GM12878 (cell line): ENCODE results near the gene RAD51B.

Source experiments
- CHD4 ChIP-seq: fragments of 200-600 bp; sonication (generic); IDR thresholded peaks from 2 replicates; pipeline ENCODE4 v1.6.1; 2016; ENCODE audit warnings: mild to moderate bottlenecking
- EZH2 ChIP-seq: IDR thresholded peaks from 2 replicates; pipeline ENCODE4 v1.6.1; 2012; ENCODE audit warnings: low read depth, mild to moderate bottlenecking, control low read depth, inconsistent platforms, low read length, borderline replicate concordance; ENCODE audit not compliant: control insufficient read depth
- KDM1A ChIP-seq: fragments of 200-600 bp; sonication (generic); IDR thresholded peaks from 2 replicates; pipeline ENCODE4 v1.6.1; 2016; ENCODE audit warnings: borderline replicate concordance
- POLR2AphosphoS5 ChIP-seq: IDR thresholded peaks from 2 replicates; pipeline ENCODE4 v1.6.1; 2011; ENCODE audit warnings: mild to moderate bottlenecking, low read length, inconsistent platforms
- STAT3 ChIP-seq: IDR thresholded peaks from 2 replicates; pipeline ENCODE4 v1.6.1; 2011; ENCODE audit warnings: low read depth, low read length, improper control_type of control experiment
- ZNF274 ChIP-seq: IDR thresholded peaks from one replicate; pipeline ENCODE4 v1.8.0; 2011; ENCODE audit not compliant: insufficient read length, insufficient read depth
- TF ChIP-seq, protein P1 (sequence below), 3 experiments: IDR thresholded peaks in 2 of 3; conservative IDR thresholded peaks in 1 of 3; 2 replicates each; pipeline ENCODE4 v1.5.1; 2011; ENCODE audit warnings: low read depth in 3 of 3, low read length in 3 of 3, mild to moderate bottlenecking in 3 of 3, control low read depth in 2 of 3, moderate library complexity in 2 of 3, inconsistent platforms in 1 of 3, mixed read lengths in 1 of 3; ENCODE audit not compliant: control insufficient read depth in 2 of 3, insufficient read depth in 1 of 3; ENCODE audit errors: extremely low read depth in 1 of 3

DNA sequence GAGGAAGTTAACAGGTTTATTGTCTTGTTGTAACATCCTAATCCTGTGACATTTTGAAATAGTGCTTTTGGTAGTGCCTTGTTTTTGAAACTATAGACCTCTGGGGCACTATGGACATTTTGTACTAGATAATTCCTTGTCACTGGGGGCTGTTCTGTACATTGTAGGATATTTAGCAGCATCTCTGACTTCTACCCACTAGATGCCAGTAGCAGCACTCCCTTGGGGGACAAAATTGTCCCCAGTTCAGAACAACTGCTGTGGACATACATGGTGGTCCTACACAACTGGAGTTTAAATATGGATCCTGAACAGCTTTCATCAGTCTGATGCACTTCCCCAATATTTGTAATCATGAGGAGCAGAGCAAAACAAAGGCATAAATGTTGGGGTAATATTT lies 264.7 kb downstream of the RAD51B start:
- TF ChIP-seq EZH2 (no peak), CHD4 (no peak), ZNF274 (no peak), STAT3 (no peak), POLR2AphosphoS5 (no peak), KDM1A (no peak)
- TF ChIP-seq, protein P1, sequence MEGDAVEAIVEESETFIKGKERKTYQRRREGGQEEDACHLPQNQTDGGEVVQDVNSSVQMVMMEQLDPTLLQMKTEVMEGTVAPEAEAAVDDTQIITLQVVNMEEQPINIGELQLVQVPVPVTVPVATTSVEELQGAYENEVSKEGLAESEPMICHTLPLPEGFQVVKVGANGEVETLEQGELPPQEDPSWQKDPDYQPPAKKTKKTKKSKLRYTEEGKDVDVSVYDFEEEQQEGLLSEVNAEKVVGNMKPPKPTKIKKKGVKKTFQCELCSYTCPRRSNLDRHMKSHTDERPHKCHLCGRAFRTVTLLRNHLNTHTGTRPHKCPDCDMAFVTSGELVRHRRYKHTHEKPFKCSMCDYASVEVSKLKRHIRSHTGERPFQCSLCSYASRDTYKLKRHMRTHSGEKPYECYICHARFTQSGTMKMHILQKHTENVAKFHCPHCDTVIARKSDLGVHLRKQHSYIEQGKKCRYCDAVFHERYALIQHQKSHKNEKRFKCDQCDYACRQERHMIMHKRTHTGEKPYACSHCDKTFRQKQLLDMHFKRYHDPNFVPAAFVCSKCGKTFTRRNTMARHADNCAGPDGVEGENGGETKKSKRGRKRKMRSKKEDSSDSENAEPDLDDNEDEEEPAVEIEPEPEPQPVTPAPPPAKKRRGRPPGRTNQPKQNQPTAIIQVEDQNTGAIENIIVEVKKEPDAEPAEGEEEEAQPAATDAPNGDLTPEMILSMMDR (IDR thresholded peaks at IDR 0.05 in 2 of 3, conservative IDR thresholded peaks at IDR 0.05 in 1 of 3; ENCODE audit: control insufficient read depth in 2 of 3, extremely low read depth in 1 of 3, insufficient read depth in 1 of 3, low read depth in 3 of 3, low read length in 3 of 3) = peak in 2 of 3 experiments; percentile 30 to 36; a peak in 3 of 6 replicates
